Raji (cell line): ENCODE measurements around the gene CCDC160.

Experiments used
- POLR2A ChIP-seq: IDR thresholded peaks from 2 replicates; pipeline ENCODE4 v1.6.1; 2011; ENCODE audit warnings: low read depth, low read length, control low read depth; ENCODE audit not compliant: insufficient read depth

Gene CCDC160

GRCh38 chrX:134236626-134237614, at the start of gene CCDC160:
CCDC160 (plus strand) TSS chrX:134237182; CDS start chrX:134244801, 7,619 bp downstream.
- TF ChIP-seq POLR2A = no peak

GRCh38 chrX:134191281-134191680, 45.7 kb upstream of the CCDC160 start:
- no peak for TF ChIP-seq POLR2A

GRCh38 chrX:134194915-134195314, 42.1 kb upstream of the CCDC160 start:
- no peak for TF ChIP-seq POLR2A

- no peak for TF ChIP-seq POLR2A
Measured at GRCh38 chrX:134202561-134202960, 34.4 kb upstream of the CCDC160 start.

GRCh38 chrX:134206221-134206620, 30.8 kb upstream of the CCDC160 start:
- TF ChIP-seq POLR2A = no peak

- TF ChIP-seq POLR2A = no peak
Measured at GRCh38 chrX:134210465-134210864, 26.5 kb upstream of the CCDC160 start.

- no peak for TF ChIP-seq POLR2A
Measured at GRCh38 chrX:134235236-134235635, 1.7 kb upstream of the CCDC160 start.

GRCh38 chrX:134239016-134239415, 2.0 kb downstream of the CCDC160 start:
- no peak for TF ChIP-seq POLR2A

- TF ChIP-seq POLR2A = no peak
Measured at GRCh38 chrX:134240209-134240608, 3.2 kb downstream of the CCDC160 start.

- TF ChIP-seq POLR2A = no peak
Measured at GRCh38 chrX:134241960-134242619, 5.1 kb downstream of the CCDC160 start.

GRCh38 chrX:134244043-134244442, 7.1 kb downstream of the CCDC160 start:
- no peak for TF ChIP-seq POLR2A

- no peak for TF ChIP-seq POLR2A
Measured at GRCh38 chrX:134246282-134246681, 9.3 kb downstream of the CCDC160 start.

- no peak for TF ChIP-seq POLR2A
Measured at GRCh38 chrX:134247492-134247891, 10.5 kb downstream of the CCDC160 start.

GRCh38 chrX:134249241-134249640, 12.3 kb downstream of the CCDC160 start:
- no peak for TF ChIP-seq POLR2A

GRCh38 chrX:134251241-134251640, 14.3 kb downstream of the CCDC160 start:
- TF ChIP-seq POLR2A = no peak

GRCh38 chrX:134254511-134254910, 17.5 kb downstream of the CCDC160 start:
- no peak for TF ChIP-seq POLR2A

GRCh38 chrX:134255555-134255954, 18.6 kb downstream of the CCDC160 start:
- TF ChIP-seq POLR2A = no peak

GRCh38 chrX:134256684-134257083, 19.7 kb downstream of the CCDC160 start:
- TF ChIP-seq POLR2A = no peak
